ENCODE measurements around the gene TNNI3K.

The TNNI3K gene

DNA sequence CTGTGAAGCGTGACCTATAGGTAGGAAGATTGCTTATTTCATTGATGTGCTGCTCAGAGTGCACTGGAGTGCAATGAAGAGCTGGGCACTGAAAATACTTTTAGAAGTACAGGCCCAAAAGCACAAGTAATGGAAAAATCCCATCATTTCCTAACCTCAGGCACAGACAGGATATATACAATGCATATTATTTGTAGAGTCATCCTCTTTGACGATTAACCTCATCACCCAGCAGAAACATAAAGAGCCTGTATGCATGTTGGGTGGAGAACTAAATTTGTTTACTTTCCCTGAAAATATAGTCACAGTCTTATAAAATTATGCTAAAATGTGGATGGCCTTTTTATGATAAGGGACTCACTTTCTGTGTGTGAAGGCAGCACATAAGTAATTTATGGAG, 98.1 kb downstream of the TNNI3K start:
- no peak overlapping the region for H3K4me3 ChIP-seq (ENCODE audit: low read depth, low read length)
- TF ChIP-seq, protein P1, sequence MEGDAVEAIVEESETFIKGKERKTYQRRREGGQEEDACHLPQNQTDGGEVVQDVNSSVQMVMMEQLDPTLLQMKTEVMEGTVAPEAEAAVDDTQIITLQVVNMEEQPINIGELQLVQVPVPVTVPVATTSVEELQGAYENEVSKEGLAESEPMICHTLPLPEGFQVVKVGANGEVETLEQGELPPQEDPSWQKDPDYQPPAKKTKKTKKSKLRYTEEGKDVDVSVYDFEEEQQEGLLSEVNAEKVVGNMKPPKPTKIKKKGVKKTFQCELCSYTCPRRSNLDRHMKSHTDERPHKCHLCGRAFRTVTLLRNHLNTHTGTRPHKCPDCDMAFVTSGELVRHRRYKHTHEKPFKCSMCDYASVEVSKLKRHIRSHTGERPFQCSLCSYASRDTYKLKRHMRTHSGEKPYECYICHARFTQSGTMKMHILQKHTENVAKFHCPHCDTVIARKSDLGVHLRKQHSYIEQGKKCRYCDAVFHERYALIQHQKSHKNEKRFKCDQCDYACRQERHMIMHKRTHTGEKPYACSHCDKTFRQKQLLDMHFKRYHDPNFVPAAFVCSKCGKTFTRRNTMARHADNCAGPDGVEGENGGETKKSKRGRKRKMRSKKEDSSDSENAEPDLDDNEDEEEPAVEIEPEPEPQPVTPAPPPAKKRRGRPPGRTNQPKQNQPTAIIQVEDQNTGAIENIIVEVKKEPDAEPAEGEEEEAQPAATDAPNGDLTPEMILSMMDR (IDR thresholded peaks at IDR 0.05; ENCODE audit: low read depth, low read length): no peak

DNA sequence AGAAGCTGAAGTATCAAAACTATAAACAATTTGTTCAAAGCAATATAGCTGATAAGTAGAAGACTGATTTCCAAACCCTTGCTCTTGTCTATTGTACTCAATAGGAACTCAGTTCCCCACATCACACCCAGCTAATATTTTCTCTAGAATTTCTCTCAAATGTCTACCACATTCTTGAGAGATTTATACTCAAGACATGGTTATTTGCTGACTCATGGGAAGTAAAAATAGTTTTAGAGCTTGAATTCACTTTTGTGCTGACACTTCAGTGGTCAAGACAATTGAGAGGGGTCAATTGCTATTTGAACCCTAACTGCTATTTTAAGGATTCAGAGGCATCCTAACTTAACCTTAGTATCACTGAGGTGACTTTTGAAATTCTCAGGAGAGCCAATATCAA, 99.0 kb downstream of the TNNI3K start:
- no peak overlapping the region for H3K4me3 ChIP-seq (ENCODE audit: low read depth, low read length)
- TF ChIP-seq, protein P1 (IDR thresholded peaks at IDR 0.05; ENCODE audit: low read depth, low read length): no peak

DNA sequence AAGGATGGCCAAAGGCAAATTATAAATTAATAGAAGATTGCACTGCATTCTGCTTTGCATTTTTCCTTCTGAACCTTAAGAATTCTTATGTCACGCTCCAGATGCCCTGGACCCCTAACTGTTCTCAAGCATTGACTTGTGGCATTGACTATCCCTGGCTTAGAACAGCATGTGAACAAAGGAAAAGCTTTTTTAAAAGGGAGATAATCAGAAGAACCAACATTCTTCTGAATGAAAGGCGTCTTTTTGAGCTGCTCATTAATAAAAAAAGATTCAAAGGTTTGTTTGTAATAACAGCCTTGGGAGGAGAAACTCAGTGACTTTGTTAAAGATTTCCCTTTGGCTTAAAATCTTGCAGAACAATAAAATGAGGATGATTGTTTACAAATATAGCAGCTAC, 105.5 kb downstream of the TNNI3K start:
- TF ChIP-seq, protein P1 (IDR thresholded peaks at IDR 0.05; ENCODE audit: low read depth, low read length): no peak
- no peak overlapping the region for H3K4me3 ChIP-seq (ENCODE audit: low read depth, low read length)

DNA sequence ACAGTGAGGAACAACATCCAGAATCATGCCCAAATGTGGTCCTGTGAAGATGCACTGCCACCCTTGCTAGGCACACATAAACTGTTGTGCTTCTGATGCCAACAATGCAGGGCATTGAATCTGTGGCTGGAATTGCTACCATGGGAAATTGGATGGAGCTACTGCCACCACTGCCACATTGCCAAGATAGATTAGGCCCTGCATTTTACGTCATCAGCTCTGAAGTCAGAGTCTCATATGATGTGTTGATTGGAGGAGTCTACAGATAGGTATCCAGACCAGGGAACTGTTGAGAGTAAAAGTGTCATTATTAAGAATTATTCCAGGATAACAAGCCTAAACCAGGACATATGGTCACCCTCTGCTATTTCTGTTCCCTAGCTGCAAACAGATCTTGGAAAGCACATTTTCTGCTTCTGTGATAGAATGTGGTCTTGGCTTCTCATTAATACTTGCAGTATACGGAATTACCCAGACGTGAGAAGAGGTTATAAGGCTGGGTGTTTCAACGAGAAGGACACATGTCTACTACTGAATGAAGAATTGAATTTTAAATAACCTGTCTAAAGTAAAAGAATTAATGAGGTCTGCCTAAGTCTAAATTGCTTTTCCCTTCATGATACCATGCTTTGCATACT, 106.6 kb downstream of the TNNI3K start:
- TF ChIP-seq, protein P1 (IDR thresholded peaks at IDR 0.05; ENCODE audit: low read depth, low read length): no peak
- no peak overlapping the region for H3K4me3 ChIP-seq (ENCODE audit: low read depth, low read length)

DNA sequence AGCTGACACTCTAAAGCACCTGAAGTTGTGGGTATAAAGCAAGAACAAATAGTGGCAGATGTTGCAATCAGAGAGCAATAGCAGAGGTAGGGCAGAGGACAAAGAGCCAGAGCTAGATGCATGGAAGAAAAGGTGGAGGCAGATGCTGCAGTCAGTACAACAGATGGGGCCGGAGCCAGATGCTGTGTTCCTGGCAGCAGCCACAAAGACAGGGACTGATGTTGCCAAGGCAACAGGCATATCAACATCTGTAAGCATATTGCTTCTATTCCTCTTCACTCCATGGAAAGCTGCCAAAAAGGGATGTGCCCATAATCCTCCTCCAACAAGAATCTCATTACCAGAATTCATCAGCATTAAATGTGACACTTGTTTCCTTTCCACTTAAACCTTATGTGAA, 108.0 kb downstream of the TNNI3K start:
- H3K4me3 ChIP-seq (ENCODE audit: low read depth, low read length): no peak overlapping the region
- TF ChIP-seq, protein P1 (IDR thresholded peaks at IDR 0.05; ENCODE audit: low read depth, low read length): no peak

DNA sequence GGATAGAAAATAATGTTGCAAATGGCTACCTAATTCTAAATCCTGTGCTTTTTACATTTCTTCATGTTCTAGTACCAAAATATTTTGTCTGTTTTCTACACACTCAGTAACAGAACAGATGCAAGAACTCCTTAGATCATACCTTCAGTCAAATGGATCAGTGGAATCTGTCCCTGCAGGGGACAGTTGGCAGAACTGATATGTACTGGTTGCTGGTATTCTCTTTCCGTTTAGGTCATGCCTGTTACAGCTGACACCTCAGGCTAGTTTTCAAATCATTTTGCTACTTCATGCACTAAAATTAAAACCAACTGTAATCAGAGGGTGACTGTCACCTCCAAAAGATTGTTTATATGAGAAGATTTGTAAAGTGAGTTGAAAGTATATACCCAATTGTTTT, 109.2 kb downstream of the TNNI3K start:
- H3K4me3 ChIP-seq (ENCODE audit: low read depth, low read length): no peak overlapping the region

DNA sequence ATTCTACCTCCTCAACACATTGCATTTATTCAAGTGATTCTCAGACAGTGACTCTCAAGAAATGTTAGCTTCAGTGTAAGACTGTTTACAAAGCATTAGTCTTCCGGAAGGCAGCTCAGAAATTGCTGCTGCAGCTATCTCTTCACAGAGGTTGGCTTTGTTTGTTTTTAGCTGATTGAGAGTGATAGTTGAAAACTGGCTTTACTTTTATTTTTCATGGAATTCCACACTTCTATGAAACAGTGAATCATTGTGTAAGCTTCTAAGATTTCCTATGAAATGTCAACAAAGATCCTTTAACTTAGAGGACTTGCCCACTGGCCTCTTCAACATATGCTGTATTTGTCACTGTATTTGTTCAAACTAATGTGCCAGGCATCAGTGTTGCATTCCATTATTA, 121.3 kb downstream of the TNNI3K start:
- TF ChIP-seq, protein P1 (IDR thresholded peaks at IDR 0.05; ENCODE audit: low read depth, low read length): no peak
- no peak overlapping the region for H3K4me3 ChIP-seq (ENCODE audit: low read depth, low read length)

More for the DNA sequence above, 109.2 kb downstream of the TNNI3K start:
- TF ChIP-seq, protein P1 (IDR thresholded peaks at IDR 0.05; ENCODE audit: low read depth, low read length): no peak
